HG03575 (cell line): ENCODE measurements around the gene TMEM54.

ENCODE experiments used
- ATAC-seq: cut with Tn5 transposase; IDR thresholded peaks from one replicate; pipeline ENCODE4 v1.9.1; 2021; ENCODE audit not compliant: unreplicated experiment, insufficient number of reproducible peaks, low FRiP score; ENCODE audit errors: extremely low read depth

The TMEM54 gene

DNA sequence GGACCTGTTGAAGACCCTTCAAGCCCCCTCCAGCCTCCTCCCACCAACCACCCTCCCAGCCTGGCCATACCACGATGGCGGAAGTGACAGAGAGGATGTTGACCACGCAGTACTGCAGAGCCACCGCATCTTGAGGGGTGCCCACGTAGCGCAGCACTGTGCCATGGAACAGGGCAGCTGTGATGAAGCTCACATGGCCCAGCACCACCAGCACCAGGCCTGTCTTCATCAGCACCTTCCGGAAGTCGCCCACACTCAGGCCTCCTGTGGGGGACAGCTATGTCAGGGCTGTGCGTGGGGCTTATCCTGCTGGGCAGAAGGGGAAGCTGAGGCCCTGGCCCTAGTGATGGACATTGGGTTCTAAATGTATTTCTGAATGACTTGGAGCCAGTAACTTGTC lies 3.1 kb downstream of the TMEM54 start:
- ATAC-seq = no peak

DNA sequence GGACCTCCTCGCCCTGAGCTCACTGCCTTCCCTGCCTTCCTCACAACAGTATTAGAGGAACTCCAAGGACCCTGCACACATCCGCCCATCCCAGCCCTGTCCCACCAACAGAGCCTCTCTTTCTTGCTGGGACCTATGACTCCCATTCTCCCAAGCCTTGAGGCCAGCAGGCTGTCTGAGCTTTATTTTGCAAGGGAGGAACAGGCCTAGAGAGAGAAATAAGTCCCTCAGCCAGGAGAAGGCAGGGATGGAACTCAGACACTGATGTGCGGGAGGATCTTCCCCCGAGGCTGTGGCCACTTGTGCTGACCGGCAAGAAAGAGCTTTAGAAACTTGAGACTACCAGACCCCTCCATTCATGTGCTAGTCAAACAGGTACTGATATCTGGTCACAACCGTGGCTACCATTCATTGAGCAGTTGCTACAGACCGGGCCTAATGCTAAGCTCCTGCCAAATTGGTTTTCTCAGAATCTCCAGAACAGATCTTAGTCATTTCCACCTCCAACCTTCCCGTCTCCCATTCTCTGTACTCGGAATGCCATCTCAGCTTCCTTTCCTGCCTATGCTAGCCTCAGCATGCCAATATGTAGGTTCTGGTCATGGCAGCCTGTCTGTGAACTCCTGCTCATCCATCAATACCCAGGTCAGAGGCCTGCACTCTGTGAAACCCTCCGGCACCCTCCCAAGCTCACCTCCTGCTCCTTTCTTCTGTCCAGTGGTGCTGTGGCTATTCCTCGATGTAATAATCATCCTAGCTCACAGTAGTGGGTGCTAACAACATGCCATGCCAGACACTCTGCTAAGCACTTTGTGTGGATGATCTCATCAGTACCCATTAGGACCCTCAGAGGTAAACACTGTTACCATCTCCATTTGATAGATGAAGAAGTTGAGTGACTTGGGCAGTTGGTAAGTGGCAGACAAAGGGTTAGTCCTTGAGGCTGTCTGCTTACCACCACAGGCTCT lies 3.8 kb downstream of the TMEM54 start:
- no peak for ATAC-seq

DNA sequence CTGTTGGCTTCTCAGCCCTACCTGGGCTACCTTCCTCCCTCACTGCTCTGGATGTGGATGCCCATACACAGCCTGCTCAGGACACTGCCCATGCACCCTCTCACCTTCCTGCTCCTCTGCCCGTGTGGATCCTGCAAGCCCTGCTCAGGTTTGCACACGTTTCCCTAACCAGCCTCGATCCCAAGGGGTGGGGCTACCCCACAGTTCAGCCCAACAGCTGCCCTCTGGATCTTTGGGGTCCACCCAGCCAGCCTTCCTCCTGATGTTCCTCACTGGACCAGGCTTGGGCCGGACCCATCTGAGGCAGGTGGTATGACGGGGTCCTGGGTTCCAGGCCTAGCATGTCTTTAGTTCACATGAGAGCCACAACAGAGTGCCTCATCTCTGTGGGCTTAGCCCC lies 4.7 kb downstream of the TMEM54 start:
- no peak for ATAC-seq

DNA sequence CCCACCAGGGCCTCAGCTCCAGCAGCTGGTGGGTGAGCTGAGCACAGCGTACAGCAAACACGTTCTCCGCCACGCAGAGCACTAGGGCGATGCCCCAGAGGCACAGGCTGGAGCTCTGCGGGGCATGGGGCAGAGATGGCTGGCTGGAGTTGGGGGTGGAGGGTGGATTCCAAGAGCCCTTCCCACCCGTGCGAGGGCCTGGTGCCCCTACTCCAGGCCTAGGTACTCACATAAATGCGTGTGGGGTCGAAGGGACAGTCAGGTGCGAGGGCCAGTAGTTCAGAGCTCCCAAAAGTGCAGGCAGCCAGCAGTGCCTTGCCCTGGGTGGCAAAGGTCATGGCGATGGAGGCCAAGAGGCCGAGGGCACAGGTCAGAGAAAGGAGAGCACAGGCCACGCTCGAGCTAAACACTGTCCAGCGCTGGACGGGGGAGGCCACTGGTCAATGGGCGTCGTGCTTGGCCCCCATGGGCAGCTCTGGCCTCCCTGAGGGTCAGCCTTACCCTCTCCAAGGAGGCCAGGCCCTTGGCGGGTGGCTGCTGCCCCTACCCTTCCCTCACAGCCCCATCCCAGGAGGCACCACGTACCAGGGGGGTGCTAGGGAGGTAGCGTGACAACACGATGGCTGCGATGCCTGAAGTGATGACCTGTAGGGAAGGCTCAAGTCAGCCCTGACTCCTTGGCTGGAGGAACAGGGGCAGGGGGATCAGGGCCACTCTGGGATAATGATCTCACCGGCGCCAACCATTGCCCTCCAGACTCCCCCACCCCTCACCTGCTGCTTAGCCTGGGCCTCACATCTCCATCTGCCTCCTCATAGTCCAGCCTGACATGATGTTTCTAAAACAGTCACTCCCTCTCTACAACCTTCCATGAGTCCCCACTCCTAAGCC lies 5.6 kb downstream of the TMEM54 start:
- no peak for ATAC-seq

DNA sequence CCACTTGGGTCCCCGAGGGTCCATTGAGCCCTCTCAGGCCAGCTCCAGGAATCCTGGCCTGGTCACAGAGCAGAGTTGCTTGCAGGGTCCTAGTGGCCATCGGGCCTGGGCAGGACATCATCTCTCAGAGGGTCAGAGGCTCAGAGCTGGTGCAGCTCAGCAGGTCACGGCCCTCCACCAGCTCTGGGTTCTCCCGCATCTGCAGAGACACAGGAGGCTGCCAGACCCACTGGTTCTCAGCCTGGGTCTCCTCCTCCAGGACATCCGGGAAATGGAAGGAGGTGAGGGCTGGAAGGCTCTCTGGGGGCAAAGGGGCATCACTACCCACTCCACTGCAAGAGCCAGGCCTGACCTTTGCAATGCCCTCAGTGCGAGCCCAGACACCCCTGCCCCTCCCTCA lies 6.5 kb downstream of the TMEM54 start:
- no peak for ATAC-seq

DNA sequence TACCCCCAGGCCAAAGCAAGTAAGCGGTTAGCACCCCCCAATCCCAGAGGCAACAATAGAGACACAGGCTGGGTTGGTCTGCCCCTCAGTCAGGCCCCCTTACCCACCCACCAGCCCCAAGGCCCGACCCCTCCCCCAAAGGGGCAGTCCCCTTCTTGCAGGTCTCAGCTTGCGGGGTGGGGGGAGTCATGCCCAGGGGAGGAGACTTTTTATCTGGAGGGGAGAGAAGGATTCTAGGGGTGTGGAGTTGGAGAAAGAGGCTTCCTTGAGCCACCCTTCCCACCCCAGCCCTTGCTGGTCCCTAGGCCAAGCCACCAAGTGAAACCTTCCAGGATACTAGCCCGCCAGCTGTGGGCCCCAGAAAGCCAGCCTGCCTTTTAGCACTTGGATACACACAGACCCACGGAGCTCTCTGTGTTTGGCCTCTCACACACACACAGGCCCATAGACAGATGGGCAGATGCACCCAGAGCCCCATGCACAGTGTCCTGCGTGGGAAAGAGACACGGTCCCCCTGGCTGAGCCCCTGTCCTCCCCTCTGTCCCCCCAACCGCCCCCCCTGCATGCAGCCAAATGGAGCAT lies 7.1 kb downstream of the TMEM54 start:
- no peak for ATAC-seq

DNA sequence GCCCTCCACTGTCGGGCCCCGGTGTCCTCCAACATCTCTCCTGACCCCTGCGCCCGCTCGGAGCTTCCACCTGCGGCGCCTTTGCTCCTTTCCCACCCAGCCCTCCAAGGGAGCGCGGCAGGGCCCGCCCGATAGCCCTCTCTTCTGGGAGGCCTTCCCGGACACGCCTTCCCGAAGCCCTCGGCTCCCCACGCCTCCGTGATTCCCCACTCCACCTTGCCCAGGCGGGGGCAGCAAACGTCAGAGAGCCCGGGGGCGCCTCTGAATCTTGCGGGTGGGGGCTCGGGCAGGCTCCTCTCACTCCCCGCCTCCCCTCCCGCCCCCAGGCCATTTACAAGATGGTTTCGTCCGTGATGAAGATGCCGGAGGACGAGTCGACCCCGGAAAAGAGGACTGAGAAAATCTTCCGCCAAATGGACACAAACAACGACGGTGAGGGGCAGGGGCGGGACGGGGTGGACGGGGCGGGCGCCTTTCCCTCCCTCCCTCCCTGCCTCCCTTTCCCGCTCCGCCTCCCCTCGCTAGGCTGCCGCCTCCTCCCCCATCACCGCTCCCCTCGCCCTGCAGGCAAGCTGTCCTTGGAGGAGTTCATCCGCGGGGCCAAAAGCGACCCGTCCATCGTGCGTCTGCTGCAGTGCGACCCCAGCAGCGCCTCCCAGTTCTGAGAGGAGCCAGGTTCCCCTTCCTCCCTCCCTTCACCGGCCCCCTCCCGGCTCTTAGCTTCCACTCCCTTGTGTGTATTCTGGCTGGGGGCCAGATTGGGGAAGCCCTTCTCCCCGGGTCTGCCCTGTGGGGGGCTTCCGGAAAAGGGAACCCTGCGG lies 7.8 kb downstream of the TMEM54 start:
- no peak for ATAC-seq

DNA sequence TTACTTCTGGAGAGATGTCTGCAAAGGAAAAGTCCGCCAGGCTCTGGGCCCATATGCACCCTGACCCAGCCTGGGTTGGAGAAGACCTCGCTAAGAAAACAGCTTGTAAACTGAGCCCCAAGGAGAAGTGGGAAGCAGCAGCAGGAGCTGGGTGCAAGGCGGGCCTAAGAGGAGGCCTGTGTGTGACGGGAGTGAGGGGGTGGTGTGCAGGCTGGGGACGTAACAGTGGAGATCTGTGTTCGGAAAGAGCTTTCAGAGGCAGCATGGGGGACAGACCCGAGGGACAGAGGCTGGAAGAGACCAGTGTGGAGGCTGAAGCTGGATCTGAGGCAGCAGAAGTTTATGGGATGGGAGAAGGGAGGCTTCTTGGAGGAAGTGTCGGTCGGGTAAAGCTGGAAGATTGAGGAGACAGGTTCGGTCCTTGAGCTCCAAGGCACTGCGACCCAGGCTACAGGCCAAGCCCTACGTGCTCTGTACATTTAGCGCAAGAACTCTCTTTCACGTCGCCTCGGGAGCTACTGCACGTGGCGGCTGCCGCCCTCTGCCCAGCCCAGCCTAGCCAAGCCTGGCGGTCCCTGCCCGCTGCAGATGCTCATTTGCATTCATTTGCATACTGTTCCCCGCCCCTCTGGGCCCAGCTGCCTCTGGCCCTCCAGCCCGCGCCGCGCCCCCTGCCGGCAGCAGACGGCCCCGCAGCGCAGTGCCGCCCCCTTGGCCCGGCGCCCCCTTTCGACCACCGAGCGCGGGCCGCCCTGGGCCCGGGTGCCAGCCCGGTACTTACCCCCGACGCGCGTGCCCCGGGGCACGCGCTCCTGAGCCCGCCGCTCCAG lies 8.6 kb downstream of the TMEM54 start:
- ATAC-seq = no peak

DNA sequence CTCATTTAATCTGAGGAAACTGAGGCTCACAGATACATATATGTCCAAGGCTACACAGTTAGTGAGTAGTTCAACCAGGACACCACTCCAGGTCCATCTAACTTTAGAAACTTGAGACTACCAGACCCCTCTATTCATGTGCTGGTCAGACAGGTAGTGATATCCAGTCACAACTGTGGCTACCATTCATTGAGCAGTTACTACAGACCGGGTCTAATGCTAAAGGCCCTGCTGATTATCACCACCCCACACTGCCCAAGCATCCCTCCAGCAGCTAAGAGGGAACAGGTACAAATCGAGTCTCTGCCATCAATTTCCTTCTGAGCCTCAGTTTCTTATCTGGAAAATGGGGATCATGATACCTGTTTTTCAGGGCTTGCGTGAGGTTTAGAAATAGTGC lies 9.6 kb downstream of the TMEM54 start:
- no peak for ATAC-seq

DNA sequence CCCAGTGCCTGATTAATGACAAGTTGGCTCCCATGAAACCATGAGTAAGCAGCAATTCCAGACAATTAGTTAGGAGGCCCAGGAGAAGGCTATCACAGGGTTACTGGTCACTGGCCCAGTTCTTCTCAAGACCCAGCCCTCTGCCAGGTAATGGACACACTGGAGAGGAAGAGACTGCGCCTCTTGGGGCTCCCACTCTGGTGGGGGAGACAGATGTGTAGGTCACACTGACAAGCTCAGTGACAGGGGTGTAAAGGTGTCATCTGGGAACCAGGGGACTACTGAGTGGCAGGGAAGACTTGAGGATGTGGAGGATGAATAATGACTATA lies 10.0 kb downstream of the TMEM54 start:
- ATAC-seq = no peak

DNA sequence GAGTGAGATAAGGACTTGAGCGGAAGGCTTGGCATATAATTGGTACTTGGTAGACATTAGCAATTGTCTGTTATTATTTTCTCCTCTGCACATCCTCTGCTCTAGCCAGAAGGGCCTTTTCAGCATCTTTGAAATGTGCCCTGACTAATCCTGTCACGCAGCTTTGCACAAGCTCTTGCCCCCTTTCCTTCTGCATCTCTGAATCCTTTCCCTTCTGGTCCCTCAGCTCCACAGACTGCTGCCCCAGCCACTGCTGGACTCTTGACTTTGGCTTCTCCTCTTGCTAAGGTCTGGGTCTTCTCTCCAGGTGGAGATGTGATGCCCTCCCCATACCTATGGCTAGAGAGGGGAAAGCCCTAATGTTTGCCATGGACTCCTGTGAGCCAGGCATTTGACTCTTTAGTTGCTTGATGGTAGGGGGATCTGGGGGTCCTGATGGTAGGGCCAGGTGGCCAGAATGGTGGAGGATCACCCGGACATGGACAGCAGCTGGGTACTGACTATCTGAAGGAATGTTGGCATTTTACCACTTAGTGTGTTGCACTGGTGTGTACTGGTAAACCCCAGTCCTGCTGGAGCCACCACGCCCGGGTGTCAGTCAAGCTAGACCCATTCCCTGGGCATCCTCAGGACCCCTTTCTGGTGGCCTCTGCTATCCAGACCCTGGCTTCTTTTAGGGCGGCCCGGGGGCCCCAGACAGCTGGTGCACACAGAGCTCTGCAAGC lies 10.5 kb downstream of the TMEM54 start:
- no peak for ATAC-seq

DNA sequence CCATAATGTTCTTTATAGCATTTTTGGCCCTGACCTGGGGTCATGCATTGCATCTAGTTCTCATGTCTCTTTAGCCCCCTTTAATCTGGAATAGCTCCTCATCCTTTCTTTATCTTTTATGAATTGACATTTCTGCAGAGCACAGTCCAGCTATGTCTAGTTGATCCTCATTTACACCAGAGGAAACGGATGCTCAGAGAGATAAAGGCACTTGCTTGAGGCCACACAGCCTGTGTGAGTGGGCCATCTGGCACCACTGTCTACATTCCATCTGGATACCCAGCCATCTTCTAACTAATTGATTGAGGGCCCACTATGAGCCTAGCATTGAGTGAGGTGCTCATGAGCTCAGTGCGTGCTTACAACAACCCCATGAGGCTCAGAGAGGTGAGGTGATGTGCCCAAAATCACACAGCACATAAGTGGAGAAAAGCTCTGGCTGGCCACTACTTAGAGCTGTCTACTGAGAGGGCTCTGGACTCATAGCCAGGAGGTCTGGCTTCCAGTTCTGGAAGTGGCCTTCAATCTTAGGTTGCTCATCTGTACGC lies 11.4 kb downstream of the TMEM54 start:
- ATAC-seq = no peak

DNA sequence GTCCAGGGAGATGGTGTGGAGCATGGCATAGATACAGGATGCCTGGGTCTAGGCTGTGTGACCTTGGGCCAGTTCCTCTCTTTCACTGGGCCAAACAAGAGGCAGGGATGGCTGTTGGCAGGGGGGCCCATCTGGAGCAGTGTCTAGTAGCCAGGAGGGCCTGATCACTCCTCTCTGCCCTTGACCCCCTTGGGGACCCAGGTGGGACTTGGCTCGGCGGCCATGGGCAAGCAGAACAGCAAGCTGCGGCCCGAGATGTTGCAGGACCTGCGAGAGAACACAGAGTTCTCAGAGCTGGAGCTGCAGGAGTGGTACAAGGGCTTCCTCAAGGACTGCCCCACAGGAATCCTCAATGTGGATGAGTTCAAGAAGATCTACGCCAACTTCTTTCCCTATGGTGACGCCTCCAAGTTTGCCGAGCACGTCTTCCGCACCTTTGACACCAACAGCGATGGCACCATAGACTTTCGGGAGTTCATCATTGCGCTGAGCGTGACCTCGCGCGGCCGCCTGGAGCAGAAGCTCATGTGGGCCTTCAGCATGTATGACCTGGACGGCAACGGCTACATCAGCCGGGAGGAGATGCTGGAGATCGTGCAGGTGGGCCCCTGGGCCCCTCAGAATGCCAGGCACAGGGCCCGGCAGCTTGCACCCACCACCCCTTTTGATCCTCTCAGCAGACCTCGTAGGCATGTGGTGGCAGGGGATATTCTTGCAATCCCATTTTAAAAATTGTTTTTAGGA lies 12.3 kb downstream of the TMEM54 start:
- no peak for ATAC-seq

DNA sequence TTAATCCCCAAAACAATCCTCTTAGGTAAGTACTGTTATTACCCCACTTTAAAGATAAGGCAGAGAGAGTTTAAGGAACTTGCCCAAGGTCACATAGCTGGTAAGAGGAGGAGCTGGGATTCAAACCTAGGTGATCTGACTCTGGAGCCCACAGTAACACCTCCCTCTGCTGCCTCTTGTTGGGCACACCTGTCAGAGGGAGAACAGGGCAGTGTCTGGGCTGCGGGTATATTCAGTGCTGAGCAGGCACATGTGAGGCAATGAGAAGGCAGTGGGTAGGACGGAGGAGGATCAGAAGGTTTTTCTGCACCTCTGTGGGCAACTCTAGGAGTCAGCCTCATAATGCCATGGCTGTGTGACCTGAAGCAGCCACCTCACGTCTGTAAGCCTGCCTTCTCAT lies 13.1 kb downstream of the TMEM54 start:
- no peak for ATAC-seq

DNA sequence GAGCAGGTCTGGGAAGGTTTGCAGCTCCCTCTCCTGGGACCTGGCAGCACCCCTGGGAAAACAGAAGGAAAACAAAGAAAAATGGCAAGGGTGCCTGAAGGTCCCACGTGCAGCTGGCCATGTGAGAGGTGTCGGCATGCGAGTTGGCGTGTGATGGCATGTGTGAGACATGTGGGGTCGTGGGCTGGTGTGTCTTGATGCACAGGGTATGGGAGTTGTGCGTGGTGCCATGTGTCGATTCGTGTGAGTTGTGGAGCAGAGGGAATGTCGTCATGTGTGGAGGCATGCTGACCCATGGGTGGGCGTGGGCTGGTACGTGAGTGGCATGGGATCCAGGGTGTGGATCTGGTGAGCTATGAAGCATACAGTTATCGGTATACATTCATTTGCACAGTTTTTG lies 13.6 kb downstream of the TMEM54 start:
- no peak for ATAC-seq

DNA sequence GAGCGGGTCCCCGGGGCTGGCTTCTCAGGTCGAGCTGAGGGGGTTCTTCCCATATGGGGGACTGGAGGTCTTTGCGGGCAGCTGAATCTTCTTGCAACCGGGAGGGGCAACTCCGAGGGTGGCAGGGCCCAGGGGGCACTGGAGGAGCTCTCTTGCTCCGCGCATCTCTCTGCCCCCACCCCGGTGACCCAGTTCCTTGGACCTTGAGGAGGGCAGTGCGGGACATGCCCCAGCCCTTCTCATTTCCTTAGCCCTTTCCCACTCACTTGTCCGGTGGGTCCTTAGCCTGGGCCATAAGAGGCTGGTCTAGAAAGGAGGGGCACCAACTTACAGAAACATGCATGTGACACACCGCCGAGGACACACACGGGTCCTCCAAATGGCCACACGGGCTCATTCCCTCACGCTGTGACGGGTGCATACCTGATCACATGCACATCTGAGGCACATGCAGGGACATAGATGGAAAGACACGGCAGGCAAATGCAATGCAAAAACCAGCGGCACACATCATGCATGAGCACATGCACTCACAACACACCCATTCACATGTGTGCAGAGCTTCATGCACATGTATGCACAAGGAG lies 14.3 kb downstream of the TMEM54 start:
- ATAC-seq = no peak
